GM12865 (cell line): ENCODE results near the gene MBNL2.

Experiments
- DNase-seq: peaks from one replicate; pipeline ENCODE4 v3.0.0; 2010; ENCODE audit warnings: low read depth
- H3K4me3 ChIP-seq: 2 replicates; pipeline ENCODE4 v1.5.1; 2011; ENCODE audit warnings: mild to moderate bottlenecking, low read depth, low read length, control low read depth
- TF ChIP-seq, protein P1 (sequence below): IDR thresholded peaks from 2 replicates; pipeline ENCODE4 v1.5.1; 2011; ENCODE audit warnings: low read length, control low read depth, low read depth, inconsistent platforms; ENCODE audit not compliant: insufficient read depth; ENCODE audit errors: missing control alignments

The MBNL2 gene

DNA sequence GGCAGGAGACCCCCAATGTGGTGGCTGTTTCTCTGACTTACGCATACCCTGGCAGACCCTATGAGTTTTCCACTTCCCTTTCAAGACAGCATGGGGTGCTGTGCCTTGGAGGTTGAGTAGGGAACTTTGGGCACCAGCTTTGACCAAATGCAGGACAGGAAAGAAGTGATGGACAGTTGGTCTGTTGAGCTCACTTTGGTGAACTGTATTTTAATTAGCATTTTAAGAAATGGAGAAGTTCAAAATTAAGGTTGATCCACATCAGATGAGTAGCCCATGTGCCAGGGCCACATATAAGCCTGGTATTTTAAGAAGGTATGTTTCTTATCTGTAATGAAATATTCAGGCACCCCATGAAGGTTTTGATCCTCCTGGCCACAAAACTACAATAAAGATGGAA lies 165.8 kb downstream of the MBNL2 start:
- TF ChIP-seq, protein P1, sequence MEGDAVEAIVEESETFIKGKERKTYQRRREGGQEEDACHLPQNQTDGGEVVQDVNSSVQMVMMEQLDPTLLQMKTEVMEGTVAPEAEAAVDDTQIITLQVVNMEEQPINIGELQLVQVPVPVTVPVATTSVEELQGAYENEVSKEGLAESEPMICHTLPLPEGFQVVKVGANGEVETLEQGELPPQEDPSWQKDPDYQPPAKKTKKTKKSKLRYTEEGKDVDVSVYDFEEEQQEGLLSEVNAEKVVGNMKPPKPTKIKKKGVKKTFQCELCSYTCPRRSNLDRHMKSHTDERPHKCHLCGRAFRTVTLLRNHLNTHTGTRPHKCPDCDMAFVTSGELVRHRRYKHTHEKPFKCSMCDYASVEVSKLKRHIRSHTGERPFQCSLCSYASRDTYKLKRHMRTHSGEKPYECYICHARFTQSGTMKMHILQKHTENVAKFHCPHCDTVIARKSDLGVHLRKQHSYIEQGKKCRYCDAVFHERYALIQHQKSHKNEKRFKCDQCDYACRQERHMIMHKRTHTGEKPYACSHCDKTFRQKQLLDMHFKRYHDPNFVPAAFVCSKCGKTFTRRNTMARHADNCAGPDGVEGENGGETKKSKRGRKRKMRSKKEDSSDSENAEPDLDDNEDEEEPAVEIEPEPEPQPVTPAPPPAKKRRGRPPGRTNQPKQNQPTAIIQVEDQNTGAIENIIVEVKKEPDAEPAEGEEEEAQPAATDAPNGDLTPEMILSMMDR, result no peak
- no peak overlapping the region for H3K4me3 ChIP-seq
- DNase-seq, result no peak

- H3K4me3 ChIP-seq, result no peak overlapping the region
- DNase-seq, result peak; percentile 10
- TF ChIP-seq, protein P1, result no peak
These were observed 166.2 kb downstream of the MBNL2 start for GRCh38 chr13:97388373-97388772.

GRCh38 chr13:97390941-97391600 lies 168.9 kb downstream of the MBNL2 start:
- H3K4me3 ChIP-seq, result no peak overlapping the region
- TF ChIP-seq, protein P1, result no peak
- no peak for DNase-seq

- TF ChIP-seq, protein P1, result no peak
- DNase-seq, result no peak
These were observed 169.9 kb downstream of the MBNL2 start for GRCh38 chr13:97392020-97392419.

GRCh38 chr13:97394542-97394941 lies 172.4 kb downstream of the MBNL2 start:
- no peak overlapping the region for H3K4me3 ChIP-seq
- TF ChIP-seq, protein P1, result no peak
- no peak for DNase-seq

More at GRCh38 chr13:97392020-97392419, 169.9 kb downstream of the MBNL2 start:
- H3K4me3 ChIP-seq, result no peak overlapping the region

- DNase-seq, result no peak
- H3K4me3 ChIP-seq, result no peak overlapping the region
- TF ChIP-seq, protein P1, result no peak
These were observed 173.5 kb downstream of the MBNL2 start for GRCh38 chr13:97395447-97396136.

- no peak overlapping the region for H3K4me3 ChIP-seq
- DNase-seq, result no peak
- TF ChIP-seq, protein P1, result no peak
These were observed 175.1 kb downstream of the MBNL2 start for GRCh38 chr13:97397267-97397666.
